Coronary artery (tissue), 2 donors: ENCODE data around the gene NPW.

Source experiments
- DNase-seq: peaks from one replicate; pipeline ENCODE4 v3.0.0-alpha.2; 2017; ENCODE audit warnings: low spot score
- H3K27ac ChIP-seq, 2 donors: fragments of 200-600 bp; sonication (generic); one replicate each; pipeline ENCODE4 v1.5.1; 2016 to 2019
- H3K4me3 ChIP-seq: fragments of 200-600 bp; sonication (generic); 2 replicates; pipeline ENCODE4 v1.5.1; 2016; ENCODE audit warnings: mild to moderate bottlenecking, moderate library complexity
- CTCF ChIP-seq: fragments of 200-600 bp; sonication (generic); IDR thresholded peaks from one replicate; pipeline ENCODE4 v1.5.1; 2019; ENCODE audit warnings: antibody characterized with exemption

Gene NPW

GRCh38 chr16:2035431-2036199 lies 16.0 kb downstream of the NPW start:
- peak overlapping the region; percentile 62 for H3K4me3 ChIP-seq
- H3K27ac ChIP-seq, result peak overlapping the region; percentile 81 to 97
- DNase-seq, result no peak
- no peak for TF ChIP-seq CTCF

- Histone ChIP-seq H3K4me3 (peak overlapping the region; percentile 62), H3K27ac (peak overlapping the region; percentile 81 to 97)
- no peak for DNase-seq
- no peak for TF ChIP-seq CTCF
These were observed 16.8 kb downstream of the NPW start for GRCh38 chr16:2036200-2036966.

DNA sequence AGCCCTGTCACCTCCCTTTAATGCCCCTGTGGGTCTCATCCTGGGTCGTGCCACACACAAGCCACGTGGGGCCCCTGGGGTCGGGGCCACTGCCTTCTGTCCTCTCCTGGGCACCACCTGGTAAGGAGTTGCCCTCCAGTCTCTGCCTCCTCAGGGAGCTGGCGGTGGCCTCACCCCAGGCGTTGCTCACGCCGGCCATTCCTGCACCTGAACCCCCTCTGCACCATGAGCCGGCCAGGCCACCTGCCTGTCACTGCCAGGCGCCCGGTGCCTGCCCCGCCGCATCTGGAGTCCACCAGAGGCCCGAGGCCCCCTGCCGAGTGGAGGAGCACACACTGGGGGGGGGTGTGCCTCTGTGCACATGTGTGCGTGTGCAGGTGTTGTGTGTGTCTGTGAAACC lies 17.5 kb downstream of the NPW start:
- Histone ChIP-seq H3K4me3 (no peak overlapping the region), H3K27ac (peak overlapping the region; percentile 81 to 97)
- DNase-seq, result no peak
- no peak for TF ChIP-seq CTCF

- peak overlapping the region; percentile 53 to 97 for H3K27ac ChIP-seq
- DNase-seq, result no peak
- no peak for TF ChIP-seq CTCF
- H3K4me3 ChIP-seq, result no peak overlapping the region
These were observed 18.2 kb downstream of the NPW start for GRCh38 chr16:2037647-2038381.

DNA sequence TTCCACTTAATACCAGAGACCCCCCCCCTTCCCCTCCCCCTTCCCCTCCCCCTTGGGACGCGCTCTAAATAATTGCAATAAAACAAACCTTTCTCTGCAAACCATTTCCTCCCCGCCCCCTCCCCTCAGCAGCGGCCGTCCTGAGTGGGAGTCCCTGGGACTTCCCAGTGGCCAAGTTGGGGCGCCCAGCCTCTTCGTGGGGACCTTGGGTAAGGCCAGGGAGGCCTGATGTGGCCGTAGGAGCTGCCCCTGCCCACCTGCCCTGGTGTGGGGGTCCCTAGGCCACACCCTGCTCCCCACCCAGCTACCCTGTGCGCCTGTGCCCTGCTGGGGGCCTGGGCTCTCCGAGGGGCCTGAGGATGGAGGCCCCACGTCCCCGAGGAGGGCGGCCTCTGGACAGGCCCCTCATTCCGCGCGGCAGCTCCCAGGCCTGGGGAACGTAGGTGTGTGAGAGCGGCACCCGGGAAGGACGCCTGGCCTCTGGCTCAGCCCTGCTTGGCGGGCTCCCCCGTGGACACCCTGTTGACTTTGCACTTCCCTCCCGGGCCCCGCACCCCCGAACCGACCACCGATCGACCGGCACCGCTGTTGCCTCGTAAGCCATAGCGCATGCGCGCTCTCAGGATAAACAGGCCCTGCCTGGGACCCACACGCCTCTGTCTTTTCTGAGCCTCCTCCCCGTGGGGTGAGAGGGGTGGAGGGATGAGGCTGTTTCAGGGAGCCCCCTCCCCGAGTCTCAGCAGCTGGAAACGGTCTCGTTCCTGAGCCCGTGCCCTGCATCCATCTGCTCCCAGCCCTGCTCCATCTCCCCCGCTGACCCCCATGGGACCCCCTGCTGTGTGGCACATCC lies 19.0 kb downstream of the NPW start:
- H3K4me3 ChIP-seq, result peak overlapping the region; percentile 15
- peak overlapping the region; percentile 53 to 97 for H3K27ac ChIP-seq
- no peak for DNase-seq

More for the DNA sequence above, 19.0 kb downstream of the NPW start:
- no peak for TF ChIP-seq CTCF
